ENCODE data around the gene PKDCC.

PKDCC gene

GRCh38 chr2:42089340-42089925 is 41.6 kb downstream of the PKDCC start:
- no peaks in the 10 kb centered on the region for H3K36me3 ChIP-seq (ENCODE audit: insufficient read depth, low read length)
- peaks cover 14% of the 10 kb centered on the region for H3K27me3 ChIP-seq (ENCODE audit: control insufficient read depth, insufficient read depth, low read length)
- no peak overlapping the region for H3K4me3 ChIP-seq (ENCODE audit: low read length)
- H3K4me2 ChIP-seq (ENCODE audit: low read length), result no peak overlapping the region
- H3K9me3 ChIP-seq (replicated peaks; ENCODE audit: low read length), result no peaks in the 10 kb centered on the region
- no peak overlapping the region for H3K9ac ChIP-seq (ENCODE audit: low read depth, low read length)
- no peaks in the 10 kb centered on the region for H3K4me1 ChIP-seq (ENCODE audit: control insufficient read depth, insufficient read depth, low read length)

- Histone ChIP-seq H3K9me3 (replicated peaks; ENCODE audit: low read length) (no peaks in the 10 kb centered on the region), H3K4me2 (ENCODE audit: low read length) (no peak overlapping the region), H3K27me3 (ENCODE audit: control insufficient read depth, insufficient read depth, low read length) (peaks cover 14% of the 10 kb centered on the region), H3K9ac (ENCODE audit: low read depth, low read length) (no peak overlapping the region), H3K4me3 (ENCODE audit: low read length) (no peak overlapping the region), H3K4me1 (ENCODE audit: control insufficient read depth, insufficient read depth, low read length) (no peaks in the 10 kb centered on the region), H3K36me3 (ENCODE audit: insufficient read depth, low read length) (no peaks in the 10 kb centered on the region)
Measured at GRCh38 chr2:42090216-42090615, 42.4 kb downstream of the PKDCC start.

- H3K27me3 ChIP-seq (ENCODE audit: control insufficient read depth, insufficient read depth, low read length), result peaks cover 14% of the 10 kb centered on the region
- no peak overlapping the region for H3K9ac ChIP-seq (ENCODE audit: low read depth, low read length)
- H3K4me3 ChIP-seq (ENCODE audit: low read length), result no peak overlapping the region
- no peaks in the 10 kb centered on the region for H3K9me3 ChIP-seq (replicated peaks; ENCODE audit: low read length)
- H3K36me3 ChIP-seq (ENCODE audit: insufficient read depth, low read length), result no peaks in the 10 kb centered on the region
- H3K4me2 ChIP-seq (ENCODE audit: low read length), result no peak overlapping the region
- no peaks in the 10 kb centered on the region for H3K4me1 ChIP-seq (ENCODE audit: control insufficient read depth, insufficient read depth, low read length)
Measured at GRCh38 chr2:42091671-42092070, 43.9 kb downstream of the PKDCC start.

- peaks cover 14% of the 10 kb centered on the region for H3K27me3 ChIP-seq (ENCODE audit: control insufficient read depth, insufficient read depth, low read length)
- H3K4me2 ChIP-seq (ENCODE audit: low read length), result no peak overlapping the region
- no peak overlapping the region for H3K4me3 ChIP-seq (ENCODE audit: low read length)
- no peaks in the 10 kb centered on the region for H3K9me3 ChIP-seq (replicated peaks; ENCODE audit: low read length)
- no peak overlapping the region for H3K9ac ChIP-seq (ENCODE audit: low read depth, low read length)
- H3K4me1 ChIP-seq (ENCODE audit: control insufficient read depth, insufficient read depth, low read length), result no peaks in the 10 kb centered on the region
- no peaks in the 10 kb centered on the region for H3K36me3 ChIP-seq (ENCODE audit: insufficient read depth, low read length)
Measured at GRCh38 chr2:42092084-42092996, 44.5 kb downstream of the PKDCC start.

GRCh38 chr2:42094114-42094513 is 46.3 kb downstream of the PKDCC start:
- no peak overlapping the region for H3K9ac ChIP-seq (ENCODE audit: low read depth, low read length)
- no peak overlapping the region for H3K4me3 ChIP-seq (ENCODE audit: low read length)
- peaks cover 14% of the 10 kb centered on the region for H3K27me3 ChIP-seq (ENCODE audit: control insufficient read depth, insufficient read depth, low read length)
- H3K4me2 ChIP-seq (ENCODE audit: low read length), result no peak overlapping the region
- peaks cover 7% of the 10 kb centered on the region for H3K4me1 ChIP-seq (ENCODE audit: control insufficient read depth, insufficient read depth, low read length)
- no peaks in the 10 kb centered on the region for H3K9me3 ChIP-seq (replicated peaks; ENCODE audit: low read length)
- H3K36me3 ChIP-seq (ENCODE audit: insufficient read depth, low read length), result no peaks in the 10 kb centered on the region

- Histone ChIP-seq H3K9ac (ENCODE audit: low read depth, low read length) (no peak overlapping the region), H3K4me1 (ENCODE audit: control insufficient read depth, insufficient read depth, low read length) (peaks cover 9% of the 10 kb centered on the region), H3K27me3 (ENCODE audit: control insufficient read depth, insufficient read depth, low read length) (peaks cover 9% of the 10 kb centered on the region), H3K9me3 (replicated peaks; ENCODE audit: low read length) (no peaks in the 10 kb centered on the region), H3K4me3 (ENCODE audit: low read length) (no peak overlapping the region), H3K4me2 (ENCODE audit: low read length) (no peak overlapping the region), H3K36me3 (ENCODE audit: insufficient read depth, low read length) (no peaks in the 10 kb centered on the region)
Measured at GRCh38 chr2:42095923-42096408, 48.1 kb downstream of the PKDCC start.

GRCh38 chr2:42096869-42097591 is 49.2 kb downstream of the PKDCC start:
- Histone ChIP-seq H3K9me3 (replicated peaks; ENCODE audit: low read length) (no peaks in the 10 kb centered on the region), H3K4me1 (ENCODE audit: control insufficient read depth, insufficient read depth, low read length) (peaks cover 17% of the 10 kb centered on the region), H3K4me3 (ENCODE audit: low read length) (no peak overlapping the region)

GRCh38 chr2:42098571-42099437 is 51.0 kb downstream of the PKDCC start:
- H3K4me1 ChIP-seq (ENCODE audit: control insufficient read depth, insufficient read depth, low read length), result peaks cover 20% of the 10 kb centered on the region
- H3K4me3 ChIP-seq (ENCODE audit: low read length), result no peak overlapping the region
- no peak overlapping the region for H3K4me2 ChIP-seq (ENCODE audit: low read length)
- no peaks in the 10 kb centered on the region for H3K9me3 ChIP-seq (replicated peaks; ENCODE audit: low read length)
- no peaks in the 10 kb centered on the region for H3K36me3 ChIP-seq (ENCODE audit: insufficient read depth, low read length)
- peak overlapping the region; percentile 27 for H3K9ac ChIP-seq (ENCODE audit: low read depth, low read length)
- H3K27me3 ChIP-seq (ENCODE audit: control insufficient read depth, insufficient read depth, low read length), result no peaks in the 10 kb centered on the region

More at GRCh38 chr2:42096869-42097591, 49.2 kb downstream of the PKDCC start:
- no peaks in the 10 kb centered on the region for H3K36me3 ChIP-seq (ENCODE audit: insufficient read depth, low read length)
- H3K4me2 ChIP-seq (ENCODE audit: low read length), result no peak overlapping the region
- H3K27me3 ChIP-seq (ENCODE audit: control insufficient read depth, insufficient read depth, low read length), result peaks cover 6% of the 10 kb centered on the region
- no peak overlapping the region for H3K9ac ChIP-seq (ENCODE audit: low read depth, low read length)

- Histone ChIP-seq H3K4me2 (ENCODE audit: low read length) (no peak overlapping the region), H3K36me3 (ENCODE audit: insufficient read depth, low read length) (no peaks in the 10 kb centered on the region), H3K27me3 (ENCODE audit: control insufficient read depth, insufficient read depth, low read length) (no peaks in the 10 kb centered on the region), H3K4me3 (ENCODE audit: low read length) (no peak overlapping the region), H3K9me3 (replicated peaks; ENCODE audit: low read length) (no peaks in the 10 kb centered on the region), H3K9ac (ENCODE audit: low read depth, low read length) (no peak overlapping the region), H3K4me1 (ENCODE audit: control insufficient read depth, insufficient read depth, low read length) (peaks cover 20% of the 10 kb centered on the region)
Measured at GRCh38 chr2:42099438-42100173, 51.8 kb downstream of the PKDCC start.

- Histone ChIP-seq H3K27me3 (ENCODE audit: control insufficient read depth, insufficient read depth, low read length) (no peaks in the 10 kb centered on the region), H3K4me3 (ENCODE audit: low read length) (no peak overlapping the region), H3K36me3 (ENCODE audit: insufficient read depth, low read length) (no peaks in the 10 kb centered on the region), H3K4me2 (ENCODE audit: low read length) (peak overlapping the region; percentile 35), H3K4me1 (ENCODE audit: control insufficient read depth, insufficient read depth, low read length) (peaks cover 24% of the 10 kb centered on the region), H3K9ac (ENCODE audit: low read depth, low read length) (no peak overlapping the region), H3K9me3 (replicated peaks; ENCODE audit: low read length) (no peaks in the 10 kb centered on the region)
Measured at GRCh38 chr2:42100683-42101205, 52.9 kb downstream of the PKDCC start.

Data from skeletal muscle satellite cell (primary cell).